ENCODE data around the gene CFAP69. TPM values are rescaled to one million over a fixed set of nuclear protein-coding genes. Genes with fewer than 3 reads are reported as not detected.

CFAP69 gene
- total and polyA plus RNA-seq, 2 experiments from 2014 or later = 4.9 to 7.9 TPM

- TF ChIP-seq ZNF462 (CRISPR knock-in tag; IDR thresholded peaks at IDR 0.05) (no peak), ZNF331 (CRISPR knock-in tag; IDR thresholded peaks at IDR 0.05; ENCODE audit: low read depth) (no peak), NANOG (IDR thresholded peaks at IDR 0.05; ENCODE audit: borderline replicate concordance) (no peak), REST (IDR thresholded peaks at IDR 0.05; ENCODE audit: unreplicated experiment) (no peak)
These were observed 34.5 kb upstream of the CFAP69 start (continued) for GRCh38 chr7:90210475-90210874.

GRCh38 chr7:90210981-90211380, 34.0 kb upstream of the CFAP69 start:
- peaks cover 38% of the 10 kb centered on the region for H3K4me1 ChIP-seq (ENCODE audit: insufficient read depth)
- DNase-seq (ENCODE audit: low spot score) = peak; percentile 34
- H3K9me3 Mint-ChIP-seq = no peaks in the 10 kb centered on the region
- peak; percentile 10 for ATAC-seq
- peaks cover 12% of the 10 kb centered on the region; the same call in 2 of the 3 replicates for H3K4me1 Mint-ChIP-seq
- H3K27me3 Mint-ChIP-seq (ENCODE audit: insufficient read depth, low read depth, poor library complexity) = peaks cover 6% of the 10 kb centered on the region
- H3K27ac Mint-ChIP-seq = peak overlapping the region; percentile 78
- peak overlapping the region; percentile 92 for H3K4me3 ChIP-seq
- peak overlapping the region; percentile 100 for H2AFZ ChIP-seq
- H3K79me2 ChIP-seq (replicated peaks; ENCODE audit: insufficient read depth) = peaks cover 31% of the 10 kb centered on the region
- H3K27me3 ChIP-seq (ENCODE audit: insufficient read depth) = no peaks in the 10 kb centered on the region
- H3K27ac ChIP-seq (ENCODE audit: low read depth) = peak overlapping the region; percentile 88
- no peaks in the 10 kb centered on the region for H3K36me3 Mint-ChIP-seq (ENCODE audit: low read depth)
- H3K36me3 ChIP-seq (ENCODE audit: insufficient read depth) = no peaks in the 10 kb centered on the region
- peak overlapping the region; percentile 95 for H3K4me2 ChIP-seq
- no peaks in the 10 kb centered on the region for H3K9me2 ChIP-seq (ENCODE audit: insufficient read depth)
- no peak overlapping the region; the same call in 2 of the 3 replicates for H3K4me3 Mint-ChIP-seq
- H4K20me1 ChIP-seq (replicated peaks; ENCODE audit: insufficient read depth) = no peaks in the 10 kb centered on the region
- no peaks in the 10 kb centered on the region; the same call in 1 of the 2 replicates for H3F3A ChIP-seq (replicated peaks; ENCODE audit: low read depth)
- no peak for TF ChIP-seq ZNF462 (CRISPR knock-in tag; IDR thresholded peaks at IDR 0.05)

Data from GM23338 (cell line).